ENCODE measurements around the gene CHRNA9.

DNA sequence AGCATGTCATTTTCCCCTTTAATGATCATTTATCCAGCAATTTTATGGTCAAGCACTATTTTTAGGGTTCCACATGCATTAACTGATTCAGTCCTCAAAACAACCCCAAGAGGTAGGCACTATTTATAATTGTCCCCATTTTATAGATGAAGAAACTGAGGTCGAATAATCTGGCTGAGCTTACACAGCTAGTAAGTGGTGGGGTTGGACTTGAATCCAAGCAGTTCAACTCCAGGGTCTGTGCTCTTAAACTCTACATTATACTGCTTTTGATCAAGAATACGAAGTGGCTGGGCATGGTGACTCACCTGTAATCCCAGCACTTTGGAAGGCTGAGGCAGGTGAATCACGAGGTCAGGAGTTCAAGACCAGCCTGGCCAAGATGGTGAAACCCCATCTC, 3.2 kb upstream of the CHRNA9 start:
- no peak for TF ChIP-seq MAFK (conservative IDR thresholded peaks at IDR 0.05 in 1 of 2, IDR thresholded peaks at IDR 0.05 in 1 of 2; ENCODE audit: low read length in 2 of 2)
- TF ChIP-seq FOXM1 (CRISPR knock-in tag; IDR thresholded peaks at IDR 0.05): no peak
- no peak for TF ChIP-seq ZSCAN29 (CRISPR knock-in tag; conservative IDR thresholded peaks at IDR 0.05)
- TF ChIP-seq BCL6 (CRISPR knock-in tag; IDR thresholded peaks at IDR 0.05): no peak
